OCI-LY7 (cell line): Measurements from ENCODE around the gene CRMP1. TPM values are rescaled to one million over a fixed set of nuclear protein-coding genes. Genes with fewer than 3 reads are reported as not detected.

Source experiments
- BruUV-seq: library from RNA; stranded (reverse); fragments of 400-500 nt; replicated peaks from 2 replicates; lab custom pipeline; 2021; lab: Mats Ljungman, UMichigan
- CTCF ChIA-PET: fragments of 300-600 bp; sonication (Branson Sonifier 250); formaldehyde crosslinking; loops from one replicate; lab custom pipeline; 2022; ENCODE audit warnings: antibody characterized with exemption; ENCODE audit not compliant: unreplicated experiment; lab: Charles Lee
- POLR2A ChIA-PET: fragments of 300-600 bp; sonication (Branson Sonifier 250); formaldehyde crosslinking; loops from one replicate; lab custom pipeline; 2022; ENCODE audit warnings: antibody characterized with exemption; lab: Charles Lee
- DNase-seq: peaks from one replicate; pipeline ENCODE4 v3.0.0-alpha.2; 2015; ENCODE audit warnings: low spot score
- H2AFZ ChIP-seq: fragments of 200-600 bp; sonication (generic), shearing (Covaris generic); 2 replicates; pipeline ENCODE4 v1.6.1; 2014; ENCODE audit warnings: mild to moderate bottlenecking, antibody characterized with exemption, low read length, moderate library complexity
- H3K27ac ChIP-seq: fragments of 200-600 bp; sonication (generic); 2 replicates; pipeline ENCODE4 v1.5.1; 2014; ENCODE audit warnings: mixed run types, low read depth, mild to moderate bottlenecking, moderate library complexity, low read length, inconsistent platforms; ENCODE audit not compliant: poor library complexity, severe bottlenecking
- H3K36me3 ChIP-seq: fragments of 200-600 bp; sonication (generic); 2 replicates; pipeline ENCODE4 v1.6.1; 2014; ENCODE audit warnings: mild to moderate bottlenecking, antibody characterized with exemption, low read length, moderate library complexity, mixed read lengths; ENCODE audit not compliant: insufficient read depth
- H3K4me1 ChIP-seq: fragments of 200-600 bp; sonication (generic); 2 replicates; pipeline ENCODE4 v1.5.1; 2014; ENCODE audit warnings: mild to moderate bottlenecking, low read length; ENCODE audit not compliant: insufficient read depth, poor library complexity, severe bottlenecking
- H3K4me2 ChIP-seq: fragments of 200-600 bp; sonication (generic); 2 replicates; pipeline ENCODE4 v1.6.1; 2014; ENCODE audit warnings: mild to moderate bottlenecking, low read length
- H3K4me3 ChIP-seq: fragments of 200-600 bp; sonication (generic); 2 replicates; pipeline ENCODE4 v1.5.1; 2014; ENCODE audit warnings: mild to moderate bottlenecking, low read depth, low read length; ENCODE audit not compliant: poor library complexity, severe bottlenecking
- H3K79me2 ChIP-seq: fragments of 200-600 bp; sonication (generic); 2 replicates; pipeline ENCODE4 v1.6.1; 2016; ENCODE audit warnings: low read depth, mild to moderate bottlenecking, low read length, moderate library complexity, mixed read lengths; ENCODE audit not compliant: insufficient read depth
- H3K9me2 ChIP-seq: fragments of 200-600 bp; sonication (generic); 2 replicates; pipeline ENCODE4 v1.6.1; 2016; ENCODE audit warnings: mild to moderate bottlenecking, low read length, mixed read lengths; ENCODE audit not compliant: insufficient read depth
- H3K9me3 ChIP-seq: fragments of 200-600 bp; sonication (generic); 2 replicates; pipeline ENCODE4 v1.6.1; 2014; ENCODE audit warnings: mild to moderate bottlenecking, mixed run types, low read length, mixed read lengths
- H4K20me1 ChIP-seq: fragments of 200-600 bp; sonication (generic); 2 replicates; pipeline ENCODE4 v1.6.1; 2014; ENCODE audit warnings: mild to moderate bottlenecking, antibody characterized with exemption, low read length, moderate library complexity, mixed read lengths; ENCODE audit not compliant: insufficient read depth
- CTCF ChIP-seq: fragments of 200-600 bp; sonication (generic); conservative IDR thresholded peaks from 2 replicates; pipeline ENCODE4 v1.5.1; 2014; ENCODE audit warnings: mild to moderate bottlenecking, antibody characterized with exemption, low read length, moderate library complexity, mixed read lengths
- EZH2phosphoT487 ChIP-seq: fragments of 200-600 bp; sonication (generic); IDR thresholded peaks from 2 replicates; pipeline ENCODE4 v1.6.1; 2018; ENCODE audit warnings: low read depth, borderline replicate concordance, mild to moderate bottlenecking, mixed run types, antibody characterized with exemption, low read length, moderate library complexity, mixed read lengths
- intact Hi-C: fragments of 100-400 bp; cut with micrococcal nuclease; formaldehyde crosslinking; loops from one replicate; pipeline ENCODE4 v1.10.0; 2022; ENCODE audit not compliant: unreplicated experiment
- total RNA-seq, 2 experiments: library from RNA; depleted of rRNA in 1 of 2; stranded (reverse); fragments of >200 nt in 1 of 2; shearing (Covaris generic) in 1 of 2; gene quantifications; 2 replicates each; pipeline ENCODE4 v1.2.3, GENCODE V29; 2014 to 2022

CRMP1 gene
- total RNA-seq, 2 experiments from 2014 or later: not detected

- no peaks in the 10 kb centered on the region for H4K20me1 ChIP-seq
- H2AFZ ChIP-seq: no peak overlapping the region
- no peak overlapping the region for H3K4me3 ChIP-seq
- H3K4me2 ChIP-seq: no peak overlapping the region
- H3K36me3 ChIP-seq: no peaks in the 10 kb centered on the region
- DNase-seq: no peak
- H3K27ac ChIP-seq: no peak overlapping the region
- BruUV-seq: no TSS peak
- CTCF ChIA-PET: no interaction called here
- TF ChIP-seq EZH2phosphoT487 (no peak), CTCF (no peak)
- H3K79me2 ChIP-seq: no peaks in the 10 kb centered on the region
- no peaks in the 10 kb centered on the region for H3K4me1 ChIP-seq
- no peaks in the 10 kb centered on the region for H3K9me2 ChIP-seq
- POLR2A ChIA-PET: no interaction called here
- H3K9me3 ChIP-seq: no peaks in the 10 kb centered on the region
- intact Hi-C loops: no loop called here
Observed at GRCh38 chr4:5797866-5798265, 95.0 kb downstream of the CRMP1 start.

- Histone ChIP-seq H3K4me2 (no peak overlapping the region), H3K27ac (no peak overlapping the region), H3K79me2 (no peaks in the 10 kb centered on the region), H2AFZ (no peak overlapping the region), H3K4me3 (no peak overlapping the region), H3K9me3 (no peaks in the 10 kb centered on the region), H3K9me2 (no peaks in the 10 kb centered on the region), H3K36me3 (no peaks in the 10 kb centered on the region), H4K20me1 (no peaks in the 10 kb centered on the region), H3K4me1 (no peaks in the 10 kb centered on the region)
- intact Hi-C loops: no loop called here
- CTCF ChIA-PET: no interaction called here
- no peak for TF ChIP-seq CTCF
- no peak for DNase-seq
- BruUV-seq: no TSS peak
- POLR2A ChIA-PET: no interaction called here
Observed at GRCh38 chr4:5796976-5797375, 95.9 kb downstream of the CRMP1 start.

- Histone ChIP-seq H3K27ac (no peak overlapping the region), H3K36me3 (no peaks in the 10 kb centered on the region), H3K4me2 (no peak overlapping the region), H3K4me3 (no peak overlapping the region), H3K79me2 (no peaks in the 10 kb centered on the region), H4K20me1 (no peaks in the 10 kb centered on the region), H3K4me1 (no peaks in the 10 kb centered on the region), H3K9me2 (no peaks in the 10 kb centered on the region), H3K9me3 (no peaks in the 10 kb centered on the region), H2AFZ (no peak overlapping the region)
- no TSS peak for BruUV-seq
- ChIA-PET CTCF (no interaction called here), POLR2A (no interaction called here)
- intact Hi-C loops: no loop called here
- TF ChIP-seq CTCF: no peak
- TF ChIP-seq EZH2phosphoT487: no peak
- DNase-seq: no peak
Observed at GRCh38 chr4:5795580-5795979, 97.3 kb downstream of the CRMP1 start.
